Progenitor cell of endocrine pancreas (in vitro differentiated cells): ENCODE results near the gene ZNF333. TPM values are rescaled to one million over a fixed set of nuclear protein-coding genes. Genes with fewer than 3 reads are reported as not detected.
"Not testable (repeated sequence)": the region's sequence is repeated elsewhere in the genome, so short reads cannot be mapped to it uniquely, and the experiment has no call there.

ENCODE experiments used
- DNase-seq: peaks from one replicate; pipeline ENCODE4 v3.0.0; 2021; ENCODE audit warnings: low spot score; ENCODE audit not compliant: unreplicated experiment
- H3K27ac Mint-ChIP-seq: 2 replicates; pipeline ENCODE4 v1.8.0; 2021; ENCODE audit warnings: mild to moderate bottlenecking, moderate library complexity, mixed read lengths
- H3K27me3 Mint-ChIP-seq: 2 replicates; pipeline ENCODE4 v1.8.0; 2021; ENCODE audit warnings: mixed read lengths
- H3K36me3 Mint-ChIP-seq: 2 replicates; pipeline ENCODE4 v1.8.0; 2022; ENCODE audit warnings: mixed read lengths; ENCODE audit not compliant: insufficient read depth
- H3K4me1 Mint-ChIP-seq: 2 replicates; pipeline ENCODE4 v1.8.0; 2021; ENCODE audit warnings: low read depth, mixed read lengths
- H3K4me3 Mint-ChIP-seq: 2 replicates; pipeline ENCODE4 v1.8.0; 2021; ENCODE audit warnings: low read depth, mild to moderate bottlenecking, moderate library complexity, mixed read lengths
- H3K9me3 Mint-ChIP-seq: 2 replicates; pipeline ENCODE4 v1.8.0; 2021; ENCODE audit warnings: low read depth, mixed read lengths
- total RNA-seq: library from RNA; stranded (reverse); gene quantifications from 2 replicates; pipeline ENCODE4 v1.2.1, GENCODE V29; 2021
- TF ChIP-seq, protein P1 (sequence below): fragments of 200-600 bp; sonication (generic); IDR thresholded peaks from one replicate; pipeline ENCODE4 v1.5.0; 2021; ENCODE audit warnings: antibody characterized with exemption, mild to moderate bottlenecking; ENCODE audit not compliant: unreplicated experiment

The ZNF333 gene
- total RNA-seq, 1 donor from 2014 or later, result 21.6 TPM

DNA sequence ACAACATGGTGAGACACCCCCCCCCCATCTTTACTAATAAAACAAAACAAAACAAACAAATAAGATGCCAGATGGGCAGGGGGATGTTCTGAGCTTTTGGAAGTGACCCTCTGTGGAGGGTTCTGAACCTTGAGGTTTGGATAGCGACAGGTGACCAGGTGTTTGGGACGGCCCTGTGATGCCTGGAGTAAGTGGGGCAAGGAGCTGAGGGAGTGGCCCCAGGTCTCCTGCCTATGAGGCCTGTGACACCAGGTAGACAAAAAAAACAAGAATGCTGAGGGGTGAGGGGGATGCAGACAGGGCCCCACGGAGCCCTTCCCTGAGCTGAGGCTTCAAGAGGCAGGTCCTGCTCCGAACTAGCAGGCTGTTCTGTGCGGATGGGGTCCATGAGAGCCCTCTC, 79.4 kb downstream of the ZNF333 start:
- TF ChIP-seq, protein P1, sequence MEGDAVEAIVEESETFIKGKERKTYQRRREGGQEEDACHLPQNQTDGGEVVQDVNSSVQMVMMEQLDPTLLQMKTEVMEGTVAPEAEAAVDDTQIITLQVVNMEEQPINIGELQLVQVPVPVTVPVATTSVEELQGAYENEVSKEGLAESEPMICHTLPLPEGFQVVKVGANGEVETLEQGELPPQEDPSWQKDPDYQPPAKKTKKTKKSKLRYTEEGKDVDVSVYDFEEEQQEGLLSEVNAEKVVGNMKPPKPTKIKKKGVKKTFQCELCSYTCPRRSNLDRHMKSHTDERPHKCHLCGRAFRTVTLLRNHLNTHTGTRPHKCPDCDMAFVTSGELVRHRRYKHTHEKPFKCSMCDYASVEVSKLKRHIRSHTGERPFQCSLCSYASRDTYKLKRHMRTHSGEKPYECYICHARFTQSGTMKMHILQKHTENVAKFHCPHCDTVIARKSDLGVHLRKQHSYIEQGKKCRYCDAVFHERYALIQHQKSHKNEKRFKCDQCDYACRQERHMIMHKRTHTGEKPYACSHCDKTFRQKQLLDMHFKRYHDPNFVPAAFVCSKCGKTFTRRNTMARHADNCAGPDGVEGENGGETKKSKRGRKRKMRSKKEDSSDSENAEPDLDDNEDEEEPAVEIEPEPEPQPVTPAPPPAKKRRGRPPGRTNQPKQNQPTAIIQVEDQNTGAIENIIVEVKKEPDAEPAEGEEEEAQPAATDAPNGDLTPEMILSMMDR, result no peak
- H3K27me3 Mint-ChIP-seq, result peaks cover 3% of the 10 kb centered on the region
- no peaks in the 10 kb centered on the region for H3K4me1 Mint-ChIP-seq
- H3K4me3 Mint-ChIP-seq, result no peak overlapping the region
- peaks cover 3% of the 10 kb centered on the region for H3K9me3 Mint-ChIP-seq
- H3K36me3 Mint-ChIP-seq, result no peaks in the 10 kb centered on the region
- no peak overlapping the region for H3K27ac Mint-ChIP-seq
- no peak for DNase-seq

DNA sequence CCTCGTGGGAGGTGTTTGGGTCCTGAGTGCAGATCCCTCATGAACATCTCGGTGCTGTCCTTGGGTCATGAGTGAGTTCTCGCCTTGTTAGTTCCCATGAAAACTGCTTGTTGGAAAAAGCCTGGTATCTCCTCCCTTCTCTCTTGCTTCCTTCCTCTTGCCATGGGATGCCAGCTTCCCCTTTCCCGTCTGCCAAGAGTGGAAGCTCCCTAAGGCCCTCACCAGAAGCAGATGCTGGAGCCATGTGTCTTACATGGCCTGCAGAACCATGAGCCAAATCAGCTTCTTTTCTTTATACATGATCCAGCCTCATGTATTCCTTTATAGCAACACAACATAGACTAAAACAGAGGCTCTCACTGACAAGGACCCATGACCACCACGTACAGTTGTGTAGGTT, 80.3 kb downstream of the ZNF333 start:
- H3K27me3 Mint-ChIP-seq, result peaks cover 2% of the 10 kb centered on the region
- H3K4me3 Mint-ChIP-seq, result no peak overlapping the region
- no peaks in the 10 kb centered on the region for H3K4me1 Mint-ChIP-seq
- H3K36me3 Mint-ChIP-seq, result no peaks in the 10 kb centered on the region
- H3K9me3 Mint-ChIP-seq, result peaks cover 3% of the 10 kb centered on the region
- DNase-seq, result no peak
- H3K27ac Mint-ChIP-seq, result no peak overlapping the region
- TF ChIP-seq, protein P1, result no peak

DNA sequence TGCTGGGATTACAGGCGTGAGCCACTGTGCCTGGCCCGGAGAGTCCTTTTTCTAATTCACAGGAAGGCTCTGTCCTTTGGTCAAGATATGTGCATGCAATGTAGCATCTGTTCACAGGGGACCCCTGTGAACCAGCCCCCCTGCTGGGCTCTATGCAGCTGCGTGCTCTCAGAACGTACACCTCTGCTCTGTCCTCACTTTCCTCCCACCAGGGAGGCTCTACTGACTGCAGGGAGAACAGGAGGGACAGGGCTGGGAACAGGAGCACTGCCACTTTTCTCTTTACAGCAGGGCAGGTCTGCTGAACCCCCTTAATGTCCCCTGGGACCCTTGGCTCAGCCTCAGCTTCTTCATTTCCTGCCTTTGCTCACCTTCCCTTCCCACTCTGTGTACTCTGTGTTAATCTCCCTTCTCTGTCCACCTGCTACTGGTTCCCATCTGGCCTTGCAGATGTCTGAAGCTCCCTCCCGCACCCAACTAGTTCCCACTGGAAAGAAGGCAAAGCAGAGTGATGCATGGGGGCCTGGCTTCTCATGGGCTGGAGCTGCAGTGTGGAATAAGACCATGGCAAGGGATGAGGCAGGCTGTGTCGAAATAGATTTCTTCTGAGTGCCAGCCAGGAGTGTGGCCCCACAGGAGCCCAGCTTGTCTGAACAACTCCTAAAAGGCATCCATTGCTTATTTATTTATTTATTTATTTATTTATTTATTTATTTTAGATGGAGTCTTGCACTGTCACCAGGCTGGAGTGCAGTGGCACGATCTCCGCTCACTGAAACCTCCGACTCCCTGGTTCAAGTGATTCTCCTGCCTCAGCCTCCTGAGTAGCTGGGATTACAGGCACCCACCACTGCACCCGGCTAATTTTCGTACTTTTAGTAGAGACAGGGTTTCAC, 81.3 kb downstream of the ZNF333 start:
- Mint-ChIP-seq H3K4me1 (no peaks in the 10 kb centered on the region), H3K9me3 (peaks cover 3% of the 10 kb centered on the region)

DNA sequence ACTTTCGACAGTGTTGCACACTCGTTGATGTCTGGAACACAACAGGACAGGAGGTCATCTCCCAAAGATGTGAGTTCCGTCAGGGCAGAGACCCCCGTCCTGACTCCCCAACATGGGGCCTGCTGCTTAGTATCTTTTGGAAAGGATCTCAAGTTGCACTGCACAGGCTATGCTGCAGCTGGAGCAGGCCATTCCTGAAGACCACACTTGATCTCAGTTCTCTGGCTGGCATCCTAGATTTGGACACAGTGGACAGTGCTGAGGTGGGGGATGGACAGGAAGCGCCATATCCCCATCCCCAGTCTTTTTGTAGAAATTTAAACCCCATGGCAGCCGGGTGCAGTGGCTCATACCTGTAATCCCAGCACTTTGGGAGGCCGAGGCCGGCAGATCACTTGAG, 82.6 kb downstream of the ZNF333 start:
- H3K4me1 Mint-ChIP-seq, result no peaks in the 10 kb centered on the region
- TF ChIP-seq, protein P1, result no peak
- no peak for DNase-seq
- H3K4me3 Mint-ChIP-seq, result no peak overlapping the region
- H3K27me3 Mint-ChIP-seq, result peaks cover 9% of the 10 kb centered on the region
- peaks cover 3% of the 10 kb centered on the region for H3K9me3 Mint-ChIP-seq
- no peaks in the 10 kb centered on the region for H3K36me3 Mint-ChIP-seq
- H3K27ac Mint-ChIP-seq, result no peak overlapping the region

More for the DNA sequence above, 81.3 kb downstream of the ZNF333 start:
- Mint-ChIP-seq H3K36me3 (no peaks in the 10 kb centered on the region), H3K4me3 (no peak overlapping the region), H3K27ac (no peak overlapping the region), H3K27me3 (peaks cover 9% of the 10 kb centered on the region)
- no peak for DNase-seq
- TF ChIP-seq, protein P1, result no peak

DNA sequence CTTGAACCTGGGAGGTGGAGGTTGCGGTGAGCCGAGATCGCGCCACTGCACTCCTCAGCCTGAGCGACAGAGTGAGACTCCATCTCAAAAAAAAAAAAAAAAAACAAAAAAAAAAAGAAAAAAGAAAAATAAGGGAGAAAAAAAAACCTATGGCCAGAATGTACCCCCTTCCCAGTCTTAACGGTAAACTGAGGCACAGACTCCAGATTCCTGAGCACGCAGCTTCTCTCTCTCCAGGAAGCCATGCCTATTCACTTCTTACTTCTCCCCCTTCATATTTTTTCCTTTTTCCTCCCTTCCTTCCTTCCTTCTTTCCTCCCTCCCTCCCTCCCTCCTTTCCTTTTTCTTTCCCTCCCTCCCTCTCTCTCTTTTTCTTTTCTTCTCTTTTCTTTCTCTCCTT, 83.1 kb downstream of the ZNF333 start:
- Mint-ChIP-seq H3K4me1 (no peaks in the 10 kb centered on the region), H3K4me3 (no peak overlapping the region), H3K27me3 (peaks cover 13% of the 10 kb centered on the region), H3K36me3 (no peaks in the 10 kb centered on the region), H3K27ac (no peak overlapping the region), H3K9me3 (peaks cover 3% of the 10 kb centered on the region)
- TF ChIP-seq, protein P1, result no peak
- no peak for DNase-seq

DNA sequence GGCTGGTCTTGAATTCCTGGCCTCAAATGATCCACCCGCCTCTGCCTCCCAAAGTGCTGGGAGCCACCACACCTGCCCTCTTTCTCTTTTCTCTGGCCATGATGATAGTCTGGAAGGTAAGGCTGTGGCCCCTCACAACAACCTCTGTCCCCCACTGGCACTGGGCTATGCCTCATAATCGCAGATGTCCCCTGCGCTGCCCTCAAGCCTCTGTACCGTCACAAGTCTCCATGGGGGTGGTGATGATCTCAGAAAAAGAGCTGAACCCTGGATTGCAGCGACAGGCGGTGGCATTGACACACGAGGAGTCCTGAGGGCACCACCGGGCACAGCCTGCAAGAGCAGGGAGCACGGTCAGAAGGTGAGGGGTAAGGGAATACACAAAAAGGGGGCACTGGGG, 83.9 kb downstream of the ZNF333 start:
- not testable (repeated sequence) for H3K9me3 Mint-ChIP-seq, H3K4me3 Mint-ChIP-seq, H3K4me1 Mint-ChIP-seq, H3K36me3 Mint-ChIP-seq, H3K27ac Mint-ChIP-seq, DNase-seq
- H3K27me3 Mint-ChIP-seq, result peaks cover 13% of the 10 kb centered on the region
